Peyer's patch (tissue), 4 donors: ENCODE results near the gene PPP1CA. TPM values are rescaled to one million over a fixed set of nuclear protein-coding genes. Genes with fewer than 3 reads are reported as not detected.

Experiments
- DNase-seq, 3 donors: peaks; one replicate each; pipeline ENCODE4 v3.0.0-alpha.2; 2017 to 2019
- H3K27ac ChIP-seq, 4 donors: fragments of 200-600 bp; sonication (generic); one replicate each; pipeline ENCODE4 v1.5.1; 2016 to 2019
- H3K27me3 ChIP-seq, 2 donors: fragments of 200-600 bp; sonication (generic); one replicate each; pipeline ENCODE4 v1.5.1; 2019
- H3K36me3 ChIP-seq, 3 donors: fragments of 200-600 bp; sonication (generic); one replicate each; pipeline ENCODE4 v1.5.1; 2016 to 2019
- H3K4me1 ChIP-seq, 4 donors: fragments of 200-600 bp; sonication (generic); one replicate each; pipeline ENCODE4 v1.5.1; 2016 to 2019
- H3K4me3 ChIP-seq, 4 donors: fragments of 200-600 bp; sonication (generic); 1 replicate in 3 of 4; 2 replicates in 1 of 4; pipeline ENCODE4 v1.5.1; 2016 to 2019; ENCODE audit warnings: mild to moderate bottlenecking in 1 of 4
- H3K9me3 ChIP-seq, 4 donors: fragments of 200-600 bp; sonication (generic); one replicate each; pipeline ENCODE4 v1.5.1; 2016 to 2019; ENCODE audit warnings: mild to moderate bottlenecking in 1 of 4
- CTCF ChIP-seq, 6 experiments: fragments of 450-650 bp in 4 of 6; fragments of 200-600 bp in 2 of 6; sonication (generic) in 1 of 6; IDR thresholded peaks; one replicate each; pipeline ENCODE4 v1.5.1; 2017 to 2019; ENCODE audit warnings: antibody characterized with exemption in 6 of 6, mild to moderate bottlenecking in 3 of 6, moderate library complexity in 1 of 6
- POLR2A ChIP-seq, 2 donors: fragments of 450-650 bp; IDR thresholded peaks; one replicate each; pipeline ENCODE4 v1.5.1; 2017; ENCODE audit warnings: antibody characterized with exemption in 2 of 2, mild to moderate bottlenecking in 2 of 2, moderate library complexity in 2 of 2
- total RNA-seq, 4 donors: library from RNA; depleted of rRNA; stranded (reverse); fragments of >200 nt; gene quantifications; one replicate each; pipeline ENCODE4 v1.1.0, GENCODE V29; 2016

PPP1CA gene
- total RNA-seq, 4 donors from 2014 or later = 156 to 213 (median 177) TPM

- Histone ChIP-seq H3K27me3 (no peaks in the 10 kb centered on the region), H3K9me3 (no peaks in the 10 kb centered on the region), H3K4me3 (peak overlapping the region; percentile 10 to 39 (median 32)), H3K36me3 (no peaks in the 10 kb centered on the region), H3K27ac (peak overlapping the region; percentile 68 to 91 (median 82)), H3K4me1 (peaks cover 0 to 63% (median 42%) of the 10 kb centered on the region in 4 donors)
- DNase-seq = peak; percentile 67 to 90 (median 89)
- TF ChIP-seq POLR2A (IDR thresholded peaks at IDR 0.05) (no peak), CTCF (IDR thresholded peaks at IDR 0.05) (no peak)
Measured at GRCh38 chr11:67409781-67410368, 8.2 kb upstream of the PPP1CA start.

- no peak for TF ChIP-seq CTCF (IDR thresholded peaks at IDR 0.05)
- no peak for TF ChIP-seq POLR2A (IDR thresholded peaks at IDR 0.05)
- peaks cover 0 to 61% (median 40%) of the 10 kb centered on the region in 4 donors for H3K4me1 ChIP-seq
- H3K9me3 ChIP-seq = no peaks in the 10 kb centered on the region
- H3K36me3 ChIP-seq = no peaks in the 10 kb centered on the region
- H3K27me3 ChIP-seq = no peaks in the 10 kb centered on the region
- peak overlapping the region; percentile 10 to 39 (median 32) for H3K4me3 ChIP-seq
- DNase-seq = peak in 2 of 3 donors; percentile 93 to 94
- peak overlapping the region; percentile 68 to 91 (median 82) for H3K27ac ChIP-seq
Measured at GRCh38 chr11:67409261-67409666, 7.6 kb upstream of the PPP1CA start.

GRCh38 chr11:67408437-67409200, 7.0 kb upstream of the PPP1CA start:
- Histone ChIP-seq H3K36me3 (no peaks in the 10 kb centered on the region), H3K9me3 (no peaks in the 10 kb centered on the region), H3K27me3 (no peaks in the 10 kb centered on the region), H3K4me3 (peak overlapping the region in 2 of 4 donors; percentile 33 to 39), H3K4me1 (peaks cover 0 to 61% (median 40%) of the 10 kb centered on the region in 4 donors), H3K27ac (peak overlapping the region; percentile 68 to 91 (median 78))
- TF ChIP-seq POLR2A (IDR thresholded peaks at IDR 0.05) (no peak), CTCF (IDR thresholded peaks at IDR 0.05) (no peak)
- DNase-seq = peak in 2 of 3 donors; percentile 46 to 48

GRCh38 chr11:67407688-67408163, 6.1 kb upstream of the PPP1CA start:
- Histone ChIP-seq H3K27me3 (no peaks in the 10 kb centered on the region), H3K27ac (peak overlapping the region; percentile 68 to 91 (median 78)), H3K9me3 (no peaks in the 10 kb centered on the region), H3K36me3 (no peaks in the 10 kb centered on the region), H3K4me3 (peak overlapping the region in 1 of 4 donors; percentile 28), H3K4me1 (peaks cover 0 to 66% (median 46%) of the 10 kb centered on the region in 4 donors)
- TF ChIP-seq POLR2A (IDR thresholded peaks at IDR 0.05) = no peak
- TF ChIP-seq CTCF (IDR thresholded peaks at IDR 0.05) = peak in 1 of 6 experiments; percentile 12
- DNase-seq = peak in 1 of 3 donors; percentile 45

- no peaks in the 10 kb centered on the region for H3K9me3 ChIP-seq
- H3K4me3 ChIP-seq = peak overlapping the region in 1 of 4 donors; percentile 28
- DNase-seq = peak; percentile 54 to 64 (median 62)
- no peaks in the 10 kb centered on the region for H3K27me3 ChIP-seq
- H3K27ac ChIP-seq = peak overlapping the region; percentile 8 to 91 (median 78)
- H3K4me1 ChIP-seq = peaks cover 0 to 71% (median 51%) of the 10 kb centered on the region in 4 donors
- no peak for TF ChIP-seq POLR2A (IDR thresholded peaks at IDR 0.05)
- no peak for TF ChIP-seq CTCF (IDR thresholded peaks at IDR 0.05)
- no peaks in the 10 kb centered on the region for H3K36me3 ChIP-seq
Measured at GRCh38 chr11:67406969-67407687, 5.5 kb upstream of the PPP1CA start.
